ENCODE data around the gene PAMR1.
"Not testable (repeated sequence)": the region's sequence is repeated elsewhere in the genome, so short reads cannot be mapped to it uniquely, and the experiment has no call there.

PAMR1 gene

GRCh38 chr11:35525501-35526175 lies at the start of gene PAMR1:
Gene PAMR1, minus strand, starts transcription at chr11:35525616. Its CDS starts 31 bp downstream, at chr11:35525585.
- DNase-seq (ENCODE audit: low spot score): no peak

DNA sequence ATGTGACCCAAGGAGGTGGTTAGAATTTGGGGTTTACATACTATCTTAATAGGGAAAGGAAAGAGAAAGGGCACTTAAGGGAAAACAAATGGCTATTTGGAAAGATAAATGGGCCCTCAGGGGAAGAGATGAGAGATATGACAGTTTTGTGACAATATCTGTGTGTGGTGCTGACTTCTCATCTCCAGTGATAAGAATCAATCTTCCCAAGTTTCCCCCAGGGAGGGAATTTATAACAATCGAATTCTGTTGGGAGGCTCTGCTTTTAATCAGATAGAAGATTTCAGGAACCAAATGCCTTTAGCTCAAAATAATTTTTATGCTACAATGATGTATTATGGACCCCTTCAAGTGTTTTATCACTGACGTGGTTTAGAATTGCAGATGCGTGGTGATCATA lies 46.3 kb upstream of the PAMR1 start:
- no peak for DNase-seq (ENCODE audit: low spot score)

DNA sequence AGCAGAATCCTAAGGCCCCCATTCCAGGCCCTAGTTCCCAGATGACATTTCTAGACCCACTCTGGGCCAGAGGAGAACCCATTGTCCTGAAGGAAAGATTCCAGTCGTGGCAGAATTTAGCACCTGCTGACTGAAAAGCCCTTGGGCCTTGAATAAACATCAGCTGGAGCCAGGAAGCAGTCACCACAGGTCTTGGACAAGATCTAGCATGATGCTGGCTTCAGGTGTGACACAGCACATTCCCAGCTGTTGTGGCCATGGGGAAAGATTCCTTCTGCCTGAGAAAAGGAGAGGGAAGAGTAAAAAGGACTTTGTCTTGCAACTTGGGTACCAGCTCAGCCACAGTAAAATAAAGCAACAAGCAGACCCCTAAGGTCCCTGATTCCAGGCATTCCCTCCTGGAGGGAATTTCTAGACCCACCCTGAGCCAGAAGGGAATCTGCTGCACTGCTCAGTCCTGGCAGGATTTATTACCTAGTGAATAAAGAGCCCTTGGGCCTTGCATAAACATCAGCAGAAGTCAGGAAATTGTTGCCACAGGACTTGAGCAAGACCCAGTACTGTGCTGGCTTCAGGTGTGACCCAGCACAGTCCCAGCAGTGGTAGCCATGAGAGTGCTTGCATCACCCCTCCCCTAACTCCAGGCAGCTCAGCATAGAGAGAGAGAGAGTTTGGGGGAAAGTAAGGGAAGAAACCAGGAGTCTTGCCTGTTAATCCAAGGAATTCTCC lies 42.5 kb upstream of the PAMR1 start:
- no peak for DNase-seq (ENCODE audit: low spot score)

DNA sequence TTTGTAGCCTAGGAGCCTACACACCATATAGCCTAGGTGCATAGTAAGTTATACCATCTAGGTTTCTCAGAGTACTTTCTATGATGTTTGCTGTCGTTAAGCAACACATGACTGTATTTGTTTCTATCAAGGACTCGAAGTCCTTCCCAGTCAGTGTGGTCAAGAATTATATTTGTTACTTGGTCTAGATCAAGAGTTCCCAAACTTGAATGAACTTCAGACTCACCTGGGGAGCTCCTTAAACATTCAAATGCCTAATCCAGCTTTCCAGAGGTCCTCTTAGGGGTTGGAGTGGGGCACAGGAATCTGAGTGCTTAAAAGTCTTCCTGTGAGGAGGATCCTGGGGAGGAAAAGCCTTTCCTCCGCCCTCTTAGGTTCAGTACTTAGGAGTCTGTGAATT lies 41.5 kb upstream of the PAMR1 start:
- DNase-seq (ENCODE audit: low spot score): no peak

- no peak for DNase-seq (ENCODE audit: low spot score)
These were observed 40.8 kb upstream of the PAMR1 start for GRCh38 chr11:35566181-35566580.

GRCh38 chr11:35564245-35564595 lies 38.8 kb upstream of the PAMR1 start:
- no peak for DNase-seq (ENCODE audit: low spot score)

DNA sequence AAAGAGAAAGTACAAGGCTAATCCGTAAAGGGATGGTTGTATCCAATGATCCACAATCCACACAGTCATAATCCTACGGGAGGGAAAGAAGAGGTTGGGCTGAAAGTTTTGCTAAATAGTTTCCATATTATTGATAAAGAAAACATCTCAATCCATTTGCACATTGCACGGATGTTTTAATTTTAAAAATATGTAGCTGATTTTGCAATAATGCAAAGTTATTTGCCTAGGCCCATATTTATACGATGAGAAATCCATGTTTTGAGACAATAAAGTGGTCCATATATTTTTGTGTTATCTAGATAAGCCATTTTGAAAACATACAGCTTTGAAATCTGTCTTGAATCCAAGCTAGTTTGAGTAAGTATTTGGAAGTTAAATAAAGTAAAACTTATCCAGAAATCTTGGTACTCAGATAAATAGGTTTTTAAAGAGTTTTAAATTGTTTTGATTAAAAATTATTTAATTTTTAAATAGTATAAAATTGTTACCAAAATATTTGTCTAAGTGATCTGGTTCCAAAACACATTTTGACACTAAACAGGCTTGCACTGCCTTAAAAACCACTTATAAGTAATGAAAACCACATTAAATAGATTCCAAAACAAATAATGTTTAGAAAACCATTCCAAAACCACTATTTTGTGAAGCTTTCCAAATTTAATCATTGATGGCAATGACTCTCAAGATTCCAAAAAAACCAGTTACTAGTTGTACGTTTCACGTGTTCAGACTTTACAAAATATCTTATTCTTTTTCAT lies 38.2 kb upstream of the PAMR1 start:
- no peak for DNase-seq (ENCODE audit: low spot score)

DNA sequence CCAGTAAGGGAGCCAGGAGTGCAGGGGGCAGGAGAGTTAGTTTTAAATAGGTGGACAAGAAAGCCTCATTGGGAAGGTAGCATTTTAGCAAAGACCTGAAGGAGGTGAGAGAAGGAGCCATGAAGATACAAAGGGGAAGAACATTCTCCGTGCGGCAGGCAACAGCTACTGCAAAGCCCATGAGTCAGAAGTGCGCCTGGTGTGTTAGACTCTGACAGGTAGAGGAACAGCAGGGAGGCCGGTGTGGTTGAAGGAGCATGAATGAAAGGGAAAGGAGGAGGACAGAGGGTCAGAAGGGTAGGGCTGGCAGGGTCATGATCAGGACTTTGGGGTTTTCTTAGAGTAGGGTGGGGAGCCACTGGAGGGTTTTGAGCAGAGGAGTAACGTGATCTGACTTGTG lies 34.5 kb upstream of the PAMR1 start:
- DNase-seq (ENCODE audit: low spot score): no peak

- DNase-seq (ENCODE audit: low spot score): no peak
These were observed 33.1 kb upstream of the PAMR1 start for GRCh38 chr11:35558513-35558912.

DNA sequence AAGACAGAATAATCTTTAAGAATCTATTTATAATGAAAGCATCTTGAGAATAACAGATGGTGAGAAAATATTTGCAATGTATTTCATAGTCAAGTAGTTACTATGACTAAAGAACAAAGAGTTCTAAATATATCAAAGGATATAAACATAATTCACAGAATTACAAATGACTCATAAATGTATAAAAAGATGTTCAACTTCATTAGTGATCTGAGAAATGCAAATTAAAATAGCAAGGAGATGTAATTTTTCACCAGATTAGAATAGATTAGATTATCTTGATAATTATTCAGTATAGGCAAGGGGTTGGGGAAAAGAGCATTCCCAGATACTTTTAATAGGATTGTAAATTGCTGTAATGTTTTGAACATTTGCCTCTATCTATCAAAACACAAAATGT lies 30.1 kb upstream of the PAMR1 start:
- DNase-seq (ENCODE audit: low spot score): no peak

- no peak for DNase-seq (ENCODE audit: low spot score)
These were observed 29.3 kb upstream of the PAMR1 start for GRCh38 chr11:35554491-35555437.

DNA sequence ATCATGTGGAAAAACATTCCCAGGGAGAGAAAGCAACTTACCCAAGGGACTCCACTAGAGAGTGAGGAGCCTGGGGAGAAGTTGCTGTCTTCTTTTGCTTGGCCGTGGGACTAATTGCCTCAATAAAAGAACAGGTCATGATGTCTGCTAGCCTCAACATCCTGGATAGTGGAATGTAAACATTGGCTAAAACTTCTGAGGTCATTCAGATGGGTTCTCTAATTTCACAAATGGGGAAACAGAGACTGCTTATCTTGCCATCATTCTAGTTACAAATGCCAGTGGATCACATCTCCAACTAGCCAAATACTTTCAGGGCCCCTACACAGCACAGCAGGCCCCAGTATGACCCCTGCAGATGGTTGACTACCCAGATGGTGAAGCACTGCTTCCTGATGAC lies 28.4 kb upstream of the PAMR1 start:
- DNase-seq (ENCODE audit: low spot score): no peak

DNA sequence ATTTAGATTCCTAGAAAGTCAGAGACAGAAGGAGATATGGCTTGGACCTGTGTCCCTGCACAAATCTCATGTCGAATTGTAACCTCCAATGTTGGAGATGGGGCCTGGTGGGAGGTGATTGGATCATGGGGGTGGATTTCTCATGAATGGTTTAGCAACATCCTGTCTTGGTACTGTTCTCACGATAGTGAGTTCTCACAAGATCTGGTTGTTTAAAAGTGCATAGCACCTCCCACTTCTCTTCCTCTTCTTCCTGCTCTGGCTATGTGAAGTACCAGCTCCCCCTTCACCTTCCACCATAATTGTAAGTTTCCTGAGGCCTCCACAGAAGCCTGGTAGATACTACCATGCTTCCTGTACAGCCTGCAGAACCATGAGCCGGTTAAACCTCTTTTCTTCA lies 27.6 kb upstream of the PAMR1 start:
- DNase-seq (ENCODE audit: low spot score): no peak

GRCh38 chr11:35552616-35553015 lies 27.2 kb upstream of the PAMR1 start:
- DNase-seq (ENCODE audit: low spot score): no peak

DNA sequence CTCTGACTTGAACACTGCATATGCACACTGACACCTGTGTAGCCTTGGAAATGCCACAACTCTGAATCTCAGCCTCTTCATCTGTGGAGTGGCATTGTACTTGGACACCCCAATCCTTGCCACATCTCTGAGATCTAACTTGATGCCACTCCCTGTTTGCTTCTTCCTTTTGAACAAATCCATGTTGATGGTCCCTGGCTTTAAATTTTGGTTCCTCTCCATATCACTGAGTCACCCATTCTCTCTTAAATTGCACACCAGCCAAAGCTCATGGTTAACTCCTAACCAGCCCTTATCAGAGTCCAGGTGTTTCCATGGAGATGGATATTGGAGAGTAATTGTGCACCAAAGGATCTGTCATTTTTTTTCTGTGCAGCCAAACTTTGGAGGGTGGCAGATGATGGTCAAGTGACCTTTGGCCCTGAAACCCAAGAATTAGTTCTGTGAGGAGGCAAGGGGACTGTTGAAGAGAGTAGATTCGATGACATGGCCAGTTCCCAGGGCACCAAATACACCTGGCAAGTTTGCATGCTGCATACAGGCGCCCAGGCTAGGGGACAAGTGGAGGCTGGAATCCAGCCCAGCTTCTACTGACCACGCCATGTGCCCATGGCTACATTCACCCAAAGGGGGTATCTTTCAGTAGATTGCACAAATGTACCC lies 25.1 kb upstream of the PAMR1 start:
- DNase-seq (ENCODE audit: low spot score): no peak

GRCh38 chr11:35549787-35550186 lies 24.4 kb upstream of the PAMR1 start:
- DNase-seq (ENCODE audit: low spot score): peak; percentile 69

DNA sequence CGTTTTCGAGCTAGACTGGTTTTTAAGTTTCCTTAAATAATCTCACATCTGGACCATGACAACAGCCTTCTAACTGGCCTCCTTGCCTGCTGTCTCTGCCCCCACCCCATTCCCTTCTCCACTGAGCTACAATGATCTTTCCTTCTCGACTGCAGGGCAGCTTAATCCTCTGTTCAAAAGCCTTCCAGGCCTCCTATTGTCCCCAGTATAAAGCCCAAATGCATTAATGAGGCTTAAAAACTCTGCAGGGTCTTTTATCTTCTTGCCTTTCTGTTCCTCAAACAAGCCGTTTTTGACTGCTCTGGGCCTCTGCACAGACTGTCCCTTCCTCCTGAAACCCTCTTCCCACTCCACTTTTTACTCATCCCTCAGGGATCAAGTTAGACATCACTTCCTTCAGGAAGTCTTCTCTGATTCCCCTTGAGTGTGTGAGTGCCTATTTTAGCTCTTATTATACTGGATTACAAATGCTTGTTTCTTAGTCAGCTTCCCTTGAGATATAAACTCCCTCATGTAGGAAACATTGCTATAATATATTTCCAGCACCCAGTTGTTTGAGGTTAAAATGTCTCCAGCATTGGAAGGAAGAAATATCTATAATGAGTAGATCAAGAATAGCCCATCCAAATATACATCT lies 23.6 kb upstream of the PAMR1 start:
- DNase-seq (ENCODE audit: low spot score): peak; percentile 72

DNA sequence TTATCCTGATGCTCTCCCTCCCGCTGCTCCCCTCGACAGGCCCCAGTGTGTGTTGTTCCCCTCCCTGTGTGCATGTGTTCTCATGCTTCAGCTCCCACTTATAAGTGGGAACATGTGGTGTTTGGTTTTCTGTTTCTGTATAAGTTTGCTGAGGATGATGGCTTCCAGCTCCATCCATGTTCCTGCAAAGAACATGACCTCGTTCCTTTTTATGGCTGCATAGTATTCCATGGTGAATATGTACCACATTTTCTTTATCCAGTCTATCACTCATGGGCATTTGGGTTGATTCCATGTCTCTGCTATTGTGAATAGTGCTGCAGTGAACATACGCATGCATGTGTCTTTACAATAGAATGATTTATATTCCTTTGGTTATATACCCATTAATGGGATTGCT lies 22.6 kb upstream of the PAMR1 start:
- DNase-seq (ENCODE audit: low spot score): not testable (repeated sequence)

GRCh38 chr11:35546317-35546716 lies 20.9 kb upstream of the PAMR1 start:
- DNase-seq (ENCODE audit: low spot score): no peak

DNA sequence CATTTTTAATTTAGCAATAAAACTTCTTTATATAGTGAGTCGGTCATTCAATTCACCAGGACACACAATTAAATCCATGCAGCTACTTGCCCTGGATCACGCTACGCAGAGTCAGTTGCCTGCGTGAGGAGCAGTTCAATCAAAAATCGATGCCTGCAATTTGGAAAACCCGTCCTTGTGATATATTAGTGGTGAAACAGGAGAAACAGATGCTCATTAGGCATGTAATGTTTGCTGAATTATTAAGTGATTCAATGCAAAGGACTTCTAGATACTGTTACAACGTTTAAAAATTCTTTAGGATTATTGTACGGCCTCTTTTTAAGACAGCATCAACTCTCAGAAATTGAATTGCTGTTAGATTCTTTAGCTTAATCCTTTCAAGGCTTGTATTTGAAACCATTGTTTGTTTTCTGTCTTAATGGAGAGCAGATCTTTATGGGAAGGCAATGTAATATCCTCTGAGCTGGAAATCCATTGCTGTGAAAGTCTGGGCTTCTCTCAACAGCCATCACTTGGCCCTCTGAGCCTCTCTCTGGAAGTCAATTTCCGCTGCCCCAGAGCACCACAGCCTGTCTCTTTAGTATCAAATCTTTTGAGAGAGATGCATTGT lies 20.1 kb upstream of the PAMR1 start:
- DNase-seq (ENCODE audit: low spot score): no peak

GRCh38 chr11:35543481-35543880 lies 18.1 kb upstream of the PAMR1 start:
- DNase-seq (ENCODE audit: low spot score): no peak
